OCI-LY7 (cell line): ENCODE measurements around the gene ROBO1. TPM values are rescaled to one million over a fixed set of nuclear protein-coding genes. Genes with fewer than 3 reads are reported as not detected.

Experiments
- BruUV-seq: library from RNA; stranded (reverse); fragments of 400-500 nt; replicated peaks from 2 replicates; lab custom pipeline; 2021; lab: Mats Ljungman, UMichigan
- CTCF ChIA-PET: fragments of 300-600 bp; sonication (Branson Sonifier 250); formaldehyde crosslinking; loops from one replicate; lab custom pipeline; 2022; ENCODE audit warnings: antibody characterized with exemption; ENCODE audit not compliant: unreplicated experiment; lab: Charles Lee
- POLR2A ChIA-PET: fragments of 300-600 bp; sonication (Branson Sonifier 250); formaldehyde crosslinking; loops from one replicate; lab custom pipeline; 2022; ENCODE audit warnings: antibody characterized with exemption; lab: Charles Lee
- DNase-seq: peaks from one replicate; pipeline ENCODE4 v3.0.0-alpha.2; 2015; ENCODE audit warnings: low spot score
- H2AFZ ChIP-seq: fragments of 200-600 bp; sonication (generic), shearing (Covaris generic); 2 replicates; pipeline ENCODE4 v1.6.1; 2014; ENCODE audit warnings: mild to moderate bottlenecking, antibody characterized with exemption, low read length, moderate library complexity
- H3K27ac ChIP-seq: fragments of 200-600 bp; sonication (generic); 2 replicates; pipeline ENCODE4 v1.5.1; 2014; ENCODE audit warnings: mixed run types, low read depth, mild to moderate bottlenecking, moderate library complexity, low read length, inconsistent platforms; ENCODE audit not compliant: poor library complexity, severe bottlenecking
- H3K36me3 ChIP-seq: fragments of 200-600 bp; sonication (generic); 2 replicates; pipeline ENCODE4 v1.6.1; 2014; ENCODE audit warnings: mild to moderate bottlenecking, antibody characterized with exemption, low read length, moderate library complexity, mixed read lengths; ENCODE audit not compliant: insufficient read depth
- H3K4me1 ChIP-seq: fragments of 200-600 bp; sonication (generic); 2 replicates; pipeline ENCODE4 v1.5.1; 2014; ENCODE audit warnings: mild to moderate bottlenecking, low read length; ENCODE audit not compliant: insufficient read depth, poor library complexity, severe bottlenecking
- H3K4me2 ChIP-seq: fragments of 200-600 bp; sonication (generic); 2 replicates; pipeline ENCODE4 v1.6.1; 2014; ENCODE audit warnings: mild to moderate bottlenecking, low read length
- H3K4me3 ChIP-seq: fragments of 200-600 bp; sonication (generic); 2 replicates; pipeline ENCODE4 v1.5.1; 2014; ENCODE audit warnings: mild to moderate bottlenecking, low read depth, low read length; ENCODE audit not compliant: poor library complexity, severe bottlenecking
- H3K79me2 ChIP-seq: fragments of 200-600 bp; sonication (generic); 2 replicates; pipeline ENCODE4 v1.6.1; 2016; ENCODE audit warnings: low read depth, mild to moderate bottlenecking, low read length, moderate library complexity, mixed read lengths; ENCODE audit not compliant: insufficient read depth
- H3K9me2 ChIP-seq: fragments of 200-600 bp; sonication (generic); 2 replicates; pipeline ENCODE4 v1.6.1; 2016; ENCODE audit warnings: mild to moderate bottlenecking, low read length, mixed read lengths; ENCODE audit not compliant: insufficient read depth
- H3K9me3 ChIP-seq: fragments of 200-600 bp; sonication (generic); 2 replicates; pipeline ENCODE4 v1.6.1; 2014; ENCODE audit warnings: mild to moderate bottlenecking, mixed run types, low read length, mixed read lengths
- H4K20me1 ChIP-seq: fragments of 200-600 bp; sonication (generic); 2 replicates; pipeline ENCODE4 v1.6.1; 2014; ENCODE audit warnings: mild to moderate bottlenecking, antibody characterized with exemption, low read length, moderate library complexity, mixed read lengths; ENCODE audit not compliant: insufficient read depth
- EZH2phosphoT487 ChIP-seq: fragments of 200-600 bp; sonication (generic); IDR thresholded peaks from 2 replicates; pipeline ENCODE4 v1.6.1; 2018; ENCODE audit warnings: low read depth, borderline replicate concordance, mild to moderate bottlenecking, mixed run types, antibody characterized with exemption, low read length, moderate library complexity, mixed read lengths
- intact Hi-C: fragments of 100-400 bp; cut with micrococcal nuclease; formaldehyde crosslinking; loops from one replicate; pipeline ENCODE4 v1.10.0; 2022; ENCODE audit not compliant: unreplicated experiment
- total RNA-seq, 2 experiments: library from RNA; depleted of rRNA in 1 of 2; stranded (reverse); fragments of >200 nt in 1 of 2; shearing (Covaris generic) in 1 of 2; gene quantifications; 2 replicates each; pipeline ENCODE4 v1.2.3, GENCODE V29; 2014 to 2022
- TF ChIP-seq, protein P1 (sequence below): fragments of 200-600 bp; sonication (generic); conservative IDR thresholded peaks from 2 replicates; pipeline ENCODE4 v1.5.1; 2014; ENCODE audit warnings: mild to moderate bottlenecking, antibody characterized with exemption, low read length, moderate library complexity, mixed read lengths

Gene ROBO1
- total RNA-seq, 2 experiments from 2014 or later = not detected

DNA sequence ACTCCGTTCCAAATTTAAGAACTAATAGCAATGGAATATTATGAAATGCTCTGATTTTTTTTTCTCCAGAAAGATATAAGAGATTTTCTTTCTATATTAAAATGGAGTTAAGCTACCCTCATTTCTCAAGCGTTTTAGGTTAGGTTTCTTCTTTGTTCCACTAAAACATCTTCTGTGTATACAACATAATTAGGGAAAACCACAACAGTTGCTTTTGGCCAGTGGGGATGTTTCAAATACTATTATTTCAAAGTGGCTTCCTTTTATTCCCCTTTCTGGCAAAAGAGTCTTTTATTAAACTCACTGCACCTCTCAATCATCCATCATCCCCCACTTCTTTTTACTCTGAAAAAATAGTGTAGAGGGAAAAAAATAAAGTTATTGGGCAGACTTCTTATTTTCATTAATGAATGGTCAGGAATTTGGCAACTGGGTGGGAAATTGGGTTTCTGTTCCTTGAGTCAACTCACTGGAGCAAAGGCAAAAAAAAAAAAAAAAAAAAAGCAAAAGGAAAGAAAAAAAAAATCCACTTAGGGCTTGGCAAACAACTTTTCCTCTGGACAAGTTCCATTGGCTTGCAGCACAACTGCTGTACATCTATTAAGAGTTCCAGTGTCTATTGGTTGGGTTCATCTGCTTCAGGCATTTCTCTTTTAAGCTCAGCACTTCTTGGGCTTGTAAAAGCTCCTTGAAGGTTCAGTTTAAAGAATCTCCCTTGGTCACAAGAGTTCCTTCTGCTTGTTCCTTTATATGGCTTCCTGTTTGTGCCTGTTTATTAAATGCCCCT lies 963.4 kb downstream of the ROBO1 start:
- Histone ChIP-seq H3K9me3 (no peaks in the 10 kb centered on the region), H3K4me1 (no peaks in the 10 kb centered on the region), H3K27ac (no peak overlapping the region), H2AFZ (no peak overlapping the region), H4K20me1 (no peaks in the 10 kb centered on the region), H3K9me2 (no peaks in the 10 kb centered on the region), H3K4me3 (no peak overlapping the region), H3K4me2 (no peak overlapping the region), H3K79me2 (no peaks in the 10 kb centered on the region), H3K36me3 (no peaks in the 10 kb centered on the region)
- ChIA-PET CTCF (no interaction called here), POLR2A (interaction anchor here (0.5 kb wide), 1 partner anchor 16 kb away, joined by 3 read pairs; no protein-coding TSS in a partner anchor)
- no peak for DNase-seq
- BruUV-seq = no TSS peak
- intact Hi-C loops = no loop called here
- TF ChIP-seq, protein P1, sequence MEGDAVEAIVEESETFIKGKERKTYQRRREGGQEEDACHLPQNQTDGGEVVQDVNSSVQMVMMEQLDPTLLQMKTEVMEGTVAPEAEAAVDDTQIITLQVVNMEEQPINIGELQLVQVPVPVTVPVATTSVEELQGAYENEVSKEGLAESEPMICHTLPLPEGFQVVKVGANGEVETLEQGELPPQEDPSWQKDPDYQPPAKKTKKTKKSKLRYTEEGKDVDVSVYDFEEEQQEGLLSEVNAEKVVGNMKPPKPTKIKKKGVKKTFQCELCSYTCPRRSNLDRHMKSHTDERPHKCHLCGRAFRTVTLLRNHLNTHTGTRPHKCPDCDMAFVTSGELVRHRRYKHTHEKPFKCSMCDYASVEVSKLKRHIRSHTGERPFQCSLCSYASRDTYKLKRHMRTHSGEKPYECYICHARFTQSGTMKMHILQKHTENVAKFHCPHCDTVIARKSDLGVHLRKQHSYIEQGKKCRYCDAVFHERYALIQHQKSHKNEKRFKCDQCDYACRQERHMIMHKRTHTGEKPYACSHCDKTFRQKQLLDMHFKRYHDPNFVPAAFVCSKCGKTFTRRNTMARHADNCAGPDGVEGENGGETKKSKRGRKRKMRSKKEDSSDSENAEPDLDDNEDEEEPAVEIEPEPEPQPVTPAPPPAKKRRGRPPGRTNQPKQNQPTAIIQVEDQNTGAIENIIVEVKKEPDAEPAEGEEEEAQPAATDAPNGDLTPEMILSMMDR = no peak
- TF ChIP-seq EZH2phosphoT487 = no peak

DNA sequence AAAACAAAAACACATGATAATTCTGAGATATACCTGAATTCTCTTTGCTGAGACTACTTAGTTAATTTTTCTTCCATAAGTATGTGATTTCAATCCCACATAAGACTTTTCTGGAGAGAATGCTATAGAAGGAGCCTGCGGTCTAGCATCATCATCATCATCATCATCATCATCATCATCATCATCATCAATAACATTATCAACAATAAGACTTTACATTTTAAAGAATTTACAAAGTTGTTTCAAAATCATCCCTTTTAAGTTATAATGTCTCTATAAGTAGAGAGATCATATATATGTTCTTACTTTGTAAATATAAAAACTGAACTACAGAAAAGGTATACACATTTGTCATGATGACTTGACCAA lies 965.3 kb downstream of the ROBO1 start:
- Histone ChIP-seq H3K36me3 (no peaks in the 10 kb centered on the region), H3K9me2 (no peaks in the 10 kb centered on the region), H3K9me3 (no peaks in the 10 kb centered on the region), H3K4me2 (no peak overlapping the region), H3K79me2 (no peaks in the 10 kb centered on the region), H3K4me1 (no peaks in the 10 kb centered on the region), H4K20me1 (no peaks in the 10 kb centered on the region), H3K27ac (no peak overlapping the region), H3K4me3 (no peak overlapping the region), H2AFZ (no peak overlapping the region)
- TF ChIP-seq EZH2phosphoT487 = no peak
- TF ChIP-seq, protein P1 = no peak
- BruUV-seq = no TSS peak
- CTCF ChIA-PET = no interaction called here
- POLR2A ChIA-PET = no interaction called here
- no peak for DNase-seq
- intact Hi-C loops = no loop called here

DNA sequence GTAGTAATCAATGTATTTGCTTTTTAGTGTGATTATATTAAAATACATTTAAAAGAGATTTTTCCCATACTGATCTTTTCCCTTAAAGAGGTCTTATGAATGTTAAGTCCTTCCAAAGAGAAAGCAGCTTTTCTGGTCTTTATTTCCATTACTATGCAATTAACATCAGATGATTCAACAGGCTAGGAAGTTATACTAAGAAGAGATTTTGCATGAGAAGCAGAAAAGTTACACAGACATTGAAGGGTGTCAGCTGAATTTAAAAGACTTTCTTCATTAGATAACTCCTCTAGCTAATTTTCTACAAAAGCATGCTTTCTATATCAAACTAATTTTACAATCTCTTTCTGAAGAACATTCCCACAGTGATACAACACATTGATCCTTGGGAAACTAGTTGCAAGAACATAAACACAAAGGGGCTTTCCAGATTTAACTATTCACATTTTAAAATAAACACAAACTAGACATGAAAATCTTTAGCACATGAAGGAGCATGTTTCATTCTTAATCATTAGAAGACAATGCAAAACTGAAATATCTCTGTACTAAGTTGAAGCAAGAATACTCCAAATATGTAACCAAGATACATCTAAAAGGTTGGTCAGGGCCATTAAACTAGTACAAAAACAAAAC lies 965.8 kb downstream of the ROBO1 start:
- DNase-seq = no peak
- POLR2A ChIA-PET = interaction anchor here (0.6 kb wide), 1 partner anchor 509 kb away, joined by 3 read pairs; no protein-coding TSS in a partner anchor
- Histone ChIP-seq H3K4me2 (no peak overlapping the region), H3K79me2 (no peaks in the 10 kb centered on the region), H3K4me3 (no peak overlapping the region), H3K9me3 (no peaks in the 10 kb centered on the region), H3K36me3 (no peaks in the 10 kb centered on the region), H2AFZ (no peak overlapping the region), H3K27ac (no peak overlapping the region), H3K9me2 (no peaks in the 10 kb centered on the region), H4K20me1 (no peaks in the 10 kb centered on the region), H3K4me1 (no peaks in the 10 kb centered on the region)
- intact Hi-C loops = no loop called here
- TF ChIP-seq, protein P1 = no peak
- TF ChIP-seq EZH2phosphoT487 = no peak
- CTCF ChIA-PET = no interaction called here
- no TSS peak for BruUV-seq
